ENCODE measurements around the gene ADAM11. TPM values are rescaled to one million over a fixed set of nuclear protein-coding genes. Genes with fewer than 3 reads are reported as not detected.
"Not testable (repeated sequence)": the region's sequence is repeated elsewhere in the genome, so short reads cannot be mapped to it uniquely, and the experiment has no call there.

The ADAM11 gene
- total RNA-seq, 1 donor from 2014 or later, result 7.3 TPM

- Histone ChIP-seq H3K27ac (replicated peaks) (peak overlapping the region; percentile 66), H3K4me1 (peaks cover 39% of the 10 kb centered on the region), H3K27me3 (ENCODE audit: low read depth) (no peaks in the 10 kb centered on the region)
These were observed 53.5 kb downstream of the ADAM11 start for GRCh38 chr17:44812263-44812662.

DNA sequence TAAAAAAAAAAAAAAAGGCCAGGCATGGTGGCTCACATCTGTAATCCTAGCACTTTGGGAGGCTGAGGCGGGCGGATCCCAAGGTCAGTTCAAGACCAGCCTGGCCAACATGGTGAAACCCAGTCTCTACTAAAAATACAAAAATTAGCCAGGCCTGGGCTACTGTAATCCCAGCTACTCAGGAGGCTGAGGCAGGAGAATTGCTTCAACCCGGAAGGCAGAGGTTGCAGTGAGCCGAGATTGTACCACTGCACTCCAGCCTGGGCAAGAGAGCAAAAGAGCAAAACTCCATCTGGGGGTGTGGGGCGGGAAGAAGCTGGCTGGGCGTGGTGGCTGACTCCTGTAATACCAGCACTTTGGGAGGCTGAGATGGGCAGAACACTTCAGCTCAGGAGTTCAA lies 59.7 kb downstream of the ADAM11 start:
- H3K27ac ChIP-seq (replicated peaks); intact Hi-C loops (cut with micrococcal nuclease); DNase-seq; H3K36me3 ChIP-seq; H3K4me3 ChIP-seq; H3K27me3 ChIP-seq (ENCODE audit: low read depth); H3K9me3 ChIP-seq (replicated peaks): not testable (repeated sequence)
- peaks cover 51% of the 10 kb centered on the region for H3K4me1 ChIP-seq

More at GRCh38 chr17:44812263-44812662, 53.5 kb downstream of the ADAM11 start:
- Histone ChIP-seq H3K4me3 (no peak overlapping the region), H3K36me3 (no peaks in the 10 kb centered on the region), H3K9me3 (replicated peaks) (no peaks in the 10 kb centered on the region)
- TF ChIP-seq, protein P1, sequence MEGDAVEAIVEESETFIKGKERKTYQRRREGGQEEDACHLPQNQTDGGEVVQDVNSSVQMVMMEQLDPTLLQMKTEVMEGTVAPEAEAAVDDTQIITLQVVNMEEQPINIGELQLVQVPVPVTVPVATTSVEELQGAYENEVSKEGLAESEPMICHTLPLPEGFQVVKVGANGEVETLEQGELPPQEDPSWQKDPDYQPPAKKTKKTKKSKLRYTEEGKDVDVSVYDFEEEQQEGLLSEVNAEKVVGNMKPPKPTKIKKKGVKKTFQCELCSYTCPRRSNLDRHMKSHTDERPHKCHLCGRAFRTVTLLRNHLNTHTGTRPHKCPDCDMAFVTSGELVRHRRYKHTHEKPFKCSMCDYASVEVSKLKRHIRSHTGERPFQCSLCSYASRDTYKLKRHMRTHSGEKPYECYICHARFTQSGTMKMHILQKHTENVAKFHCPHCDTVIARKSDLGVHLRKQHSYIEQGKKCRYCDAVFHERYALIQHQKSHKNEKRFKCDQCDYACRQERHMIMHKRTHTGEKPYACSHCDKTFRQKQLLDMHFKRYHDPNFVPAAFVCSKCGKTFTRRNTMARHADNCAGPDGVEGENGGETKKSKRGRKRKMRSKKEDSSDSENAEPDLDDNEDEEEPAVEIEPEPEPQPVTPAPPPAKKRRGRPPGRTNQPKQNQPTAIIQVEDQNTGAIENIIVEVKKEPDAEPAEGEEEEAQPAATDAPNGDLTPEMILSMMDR (IDR thresholded peaks at IDR 0.05; ENCODE audit: borderline replicate concordance), result no peak
- intact Hi-C loops (cut with micrococcal nuclease), result no loop called here
- no peak for DNase-seq

DNA sequence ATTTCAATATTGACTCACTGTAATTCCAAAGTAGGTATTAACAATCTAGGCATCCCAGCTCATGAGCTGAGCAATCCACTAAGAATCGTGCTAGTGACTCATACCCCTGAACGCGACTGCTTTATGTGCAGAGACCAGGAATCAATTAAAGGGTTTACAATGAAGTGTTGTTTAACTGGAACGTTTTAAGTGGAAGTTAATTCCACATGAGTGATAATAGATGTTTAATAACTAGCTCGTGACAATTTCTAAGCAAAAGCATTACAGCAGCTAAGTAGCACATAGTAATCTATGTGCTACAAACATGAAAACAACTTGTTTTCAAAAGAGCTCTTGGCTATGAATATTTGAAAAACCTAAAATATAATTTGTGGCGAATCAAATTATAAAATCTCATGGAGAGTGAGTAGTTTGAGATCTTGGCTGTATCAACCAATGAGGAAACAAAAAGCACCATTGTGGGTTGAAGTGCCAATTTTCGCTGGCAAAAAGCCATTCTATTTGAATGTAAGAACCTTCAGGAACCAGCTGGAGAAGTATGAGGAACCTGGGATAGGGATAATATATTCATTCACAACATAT lies 61.9 kb downstream of the ADAM11 start:
- TF ChIP-seq, protein P1 (IDR thresholded peaks at IDR 0.05; ENCODE audit: borderline replicate concordance), result no peak
- peak overlapping the region; percentile 37 for H3K27ac ChIP-seq (replicated peaks)
- intact Hi-C loops (cut with micrococcal nuclease), result no loop called here

DNA sequence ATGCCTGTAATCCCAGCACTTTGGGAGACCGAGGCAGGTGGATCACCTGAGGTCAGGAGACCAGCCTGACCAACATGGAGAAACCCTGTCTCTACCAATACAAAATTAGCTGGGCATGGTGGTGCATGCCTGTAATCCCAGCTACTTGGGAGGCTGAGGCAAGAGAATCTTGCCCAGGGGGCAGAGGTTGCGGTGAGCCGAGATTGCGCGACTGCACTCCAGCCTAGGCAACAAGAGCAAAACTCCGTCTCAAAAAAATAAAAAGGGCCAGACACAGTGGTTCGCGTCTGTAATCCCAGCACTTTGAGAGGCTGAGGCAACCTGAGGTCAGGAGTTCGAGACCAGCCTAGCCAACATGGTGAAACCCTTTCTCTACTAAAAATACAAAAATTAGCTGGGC lies 66.4 kb downstream of the ADAM11 start:
- H3K9me3 ChIP-seq (replicated peaks); DNase-seq; H3K36me3 ChIP-seq; H3K4me3 ChIP-seq: not testable (repeated sequence)
- H3K27ac ChIP-seq (replicated peaks), result peak overlapping the region; percentile 94
- peaks cover 23% of the 10 kb centered on the region for H3K27me3 ChIP-seq (ENCODE audit: low read depth)
- intact Hi-C loops (cut with micrococcal nuclease), result loop anchor here (5.0 kb wide), 1 partner anchor 38 kb away; no protein-coding TSS in a partner anchor
- H3K4me1 ChIP-seq, result peaks cover 66% of the 10 kb centered on the region

More for the DNA sequence above, 61.9 kb downstream of the ADAM11 start:
- no peak for DNase-seq
- Histone ChIP-seq H3K4me3 (no peak overlapping the region), H3K27me3 (ENCODE audit: low read depth) (no peaks in the 10 kb centered on the region), H3K9me3 (replicated peaks) (no peaks in the 10 kb centered on the region), H3K36me3 (no peaks in the 10 kb centered on the region), H3K4me1 (peaks cover 35% of the 10 kb centered on the region)

GRCh38 chr17:44826123-44826790 lies 67.5 kb downstream of the ADAM11 start:
- no peaks in the 10 kb centered on the region for H3K9me3 ChIP-seq (replicated peaks)
- intact Hi-C loops (cut with micrococcal nuclease), result loop anchor here (5.0 kb wide), 1 partner anchor 39 kb away; no protein-coding TSS in a partner anchor
- peak overlapping the region; percentile 80 for H3K4me3 ChIP-seq
- H3K27ac ChIP-seq (replicated peaks), result peak overlapping the region; percentile 94
- TF ChIP-seq, protein P1 (IDR thresholded peaks at IDR 0.05; ENCODE audit: borderline replicate concordance), result no peak
- no peak for DNase-seq
- H3K27me3 ChIP-seq (ENCODE audit: low read depth), result peaks cover 32% of the 10 kb centered on the region
- peaks cover 66% of the 10 kb centered on the region for H3K4me1 ChIP-seq
- no peaks in the 10 kb centered on the region for H3K36me3 ChIP-seq

GRCh38 chr17:44827863-44828262 lies 69.1 kb downstream of the ADAM11 start:
- Histone ChIP-seq H3K27me3 (ENCODE audit: low read depth) (peaks cover 37% of the 10 kb centered on the region), H3K36me3 (no peaks in the 10 kb centered on the region), H3K27ac (replicated peaks) (peak overlapping the region; percentile 94), H3K4me1 (peaks cover 63% of the 10 kb centered on the region), H3K4me3 (peak overlapping the region; percentile 80), H3K9me3 (replicated peaks) (no peaks in the 10 kb centered on the region)
- DNase-seq, result no peak
- TF ChIP-seq, protein P1 (IDR thresholded peaks at IDR 0.05; ENCODE audit: borderline replicate concordance), result no peak
- intact Hi-C loops (cut with micrococcal nuclease), result loop anchor here (5.0 kb wide), 1 partner anchor 41 kb away; no protein-coding TSS in a partner anchor
